ENCODE measurements around the gene MSRB1.
"Not testable (repeated sequence)": the region's sequence is repeated elsewhere in the genome, so short reads cannot be mapped to it uniquely, and the experiment has no call there.

The MSRB1 gene

DNA sequence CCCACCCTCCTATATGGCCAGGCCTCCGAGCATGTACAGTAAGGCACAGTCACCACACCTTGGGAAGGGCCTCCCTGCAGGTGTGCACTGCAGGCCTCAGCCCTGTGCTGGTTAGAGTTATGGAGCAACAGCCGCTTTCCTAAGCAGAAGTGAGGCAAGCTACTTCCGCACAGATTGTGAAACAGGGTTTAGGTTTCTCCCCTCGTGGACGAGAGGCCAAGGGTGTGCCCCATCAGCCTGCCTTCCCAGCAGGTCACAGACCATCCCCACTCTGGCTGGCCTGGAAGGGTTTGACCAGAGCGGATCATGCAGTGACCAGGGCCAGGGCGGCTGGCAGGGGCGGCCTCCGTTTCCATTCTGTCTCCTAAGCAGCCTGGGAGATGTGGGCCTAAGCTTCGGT, 4.7 kb downstream of the MSRB1 start:
- DNase-seq, result no peak

GRCh38 chr16:1936945-1937479, 6.0 kb downstream of the MSRB1 start:
- DNase-seq, result no peak

GRCh38 chr16:1933097-1933661, 9.8 kb downstream of the MSRB1 start:
- DNase-seq, result no peak

DNA sequence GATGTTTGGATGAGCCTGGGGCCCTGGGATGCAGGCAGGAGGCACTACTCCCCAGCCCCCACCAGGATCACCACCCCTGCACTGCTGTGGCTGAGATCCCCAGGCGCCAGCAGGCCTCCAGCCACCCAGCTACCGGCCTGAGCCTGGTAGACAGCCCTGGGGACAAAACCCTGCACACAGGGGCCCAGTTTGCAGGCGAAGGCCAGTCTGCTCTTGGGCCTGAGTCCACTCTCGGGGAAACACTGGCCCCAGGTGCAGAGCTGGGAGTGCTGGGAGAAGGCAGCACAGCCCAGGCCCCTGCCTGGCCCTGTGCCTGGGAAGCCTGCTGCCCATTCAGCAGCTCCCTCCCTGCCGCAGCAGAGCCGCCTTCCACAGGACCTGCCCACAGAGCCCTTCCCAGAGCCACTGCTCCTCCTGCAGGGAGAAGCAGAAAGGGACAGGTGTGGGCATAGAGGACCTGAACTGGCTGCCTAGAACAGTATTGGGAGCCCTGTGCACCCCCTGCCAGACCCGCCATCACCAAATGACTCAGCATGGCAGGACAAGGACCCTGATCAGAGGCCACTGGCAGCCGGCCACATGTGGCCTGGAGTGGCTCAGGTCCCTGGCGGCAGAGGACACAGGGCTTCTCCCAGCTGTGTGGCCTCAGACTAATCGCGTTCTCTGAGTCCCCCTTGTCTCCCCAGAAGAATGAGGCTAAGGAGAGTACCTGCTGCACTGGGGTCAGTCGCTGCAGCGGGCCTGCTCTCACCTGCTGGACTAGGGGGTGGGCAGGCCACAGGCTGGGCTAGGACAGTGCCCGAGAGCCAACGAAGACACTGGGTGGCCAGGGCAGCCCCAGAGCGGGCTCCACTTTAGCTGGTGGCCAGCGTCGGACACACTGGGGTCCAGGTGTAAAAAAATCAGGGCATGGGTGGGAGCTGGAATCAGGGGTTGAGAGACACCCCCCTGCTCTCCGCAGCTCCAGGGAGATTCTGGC, 10.7 kb downstream of the MSRB1 start:
- DNase-seq, result no peak

- DNase-seq, result no peak
Observed at GRCh38 chr16:1930338-1930720, 12.7 kb downstream of the MSRB1 start.

- peak; percentile 99 for DNase-seq
Observed at GRCh38 chr16:1929578-1930337, 13.2 kb downstream of the MSRB1 start.

- no peak for DNase-seq
Observed at GRCh38 chr16:1929105-1929504, 13.9 kb downstream of the MSRB1 start.

DNA sequence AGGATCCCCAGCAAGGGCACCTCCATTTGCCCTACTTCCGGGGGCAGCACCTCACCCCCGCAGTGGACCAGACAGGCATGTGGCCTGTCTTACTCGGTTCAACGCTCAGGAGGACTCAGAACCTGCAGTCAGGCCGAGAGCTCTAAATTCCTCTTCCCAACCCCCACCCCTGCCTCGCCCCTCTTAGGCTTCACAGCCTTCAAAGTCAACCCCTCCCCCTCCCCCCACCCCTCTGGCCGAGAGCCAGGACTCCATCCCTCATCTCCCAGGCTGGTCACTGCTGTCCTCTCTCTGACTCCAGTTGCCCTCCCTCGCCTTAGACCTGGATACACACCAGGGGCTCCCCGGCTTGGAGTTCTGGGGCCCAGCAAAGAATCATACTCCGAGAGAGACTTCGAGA, 16.7 kb downstream of the MSRB1 start:
- DNase-seq, result no peak

- DNase-seq, result no peak
Observed at GRCh38 chr16:1924095-1924494, 18.9 kb downstream of the MSRB1 start.

- DNase-seq, result no peak
Observed at GRCh38 chr16:1923299-1924034, 19.5 kb downstream of the MSRB1 start.

DNA sequence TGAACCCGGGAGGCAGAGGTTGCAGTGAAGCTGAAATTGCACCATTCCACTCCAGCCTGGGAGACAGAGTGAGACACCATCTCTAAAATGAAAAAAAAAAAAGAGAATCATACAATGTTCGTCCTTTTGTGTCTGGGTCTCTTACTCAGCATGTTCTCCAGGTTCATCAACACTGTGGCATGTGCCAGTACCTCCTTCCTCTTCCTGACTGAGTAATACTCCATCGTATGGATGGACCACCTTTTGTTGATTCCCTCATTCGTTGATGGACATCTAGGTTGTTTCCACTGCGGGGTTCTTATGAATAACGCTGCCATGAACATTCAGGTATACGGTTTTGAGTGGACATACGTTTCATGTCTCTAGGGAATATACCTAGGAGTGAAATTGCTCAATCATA, 20.6 kb downstream of the MSRB1 start:
- DNase-seq, result no peak

DNA sequence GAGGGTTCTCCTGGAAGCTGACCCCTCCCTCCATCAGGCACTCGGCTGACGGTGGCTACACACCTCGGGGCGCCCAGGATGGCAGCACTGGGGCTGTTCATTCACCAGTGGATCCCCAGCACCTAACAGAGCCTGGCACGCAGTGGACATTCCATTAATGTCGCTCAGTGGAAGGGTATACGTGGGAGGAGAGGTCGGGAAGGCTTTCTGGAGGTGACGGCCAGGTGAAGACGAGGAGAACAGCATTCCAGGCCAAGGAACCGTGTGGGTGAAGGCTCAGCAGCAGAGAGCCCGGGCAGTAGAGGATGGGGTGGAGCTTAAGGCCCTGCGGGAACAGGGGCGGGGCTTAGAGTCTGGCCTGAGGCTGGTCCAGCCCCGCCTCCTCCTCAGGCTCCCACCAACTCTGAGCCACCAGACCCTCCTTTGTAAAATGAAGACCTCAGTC, 22.2 kb downstream of the MSRB1 start:
- DNase-seq, result no peak

DNA sequence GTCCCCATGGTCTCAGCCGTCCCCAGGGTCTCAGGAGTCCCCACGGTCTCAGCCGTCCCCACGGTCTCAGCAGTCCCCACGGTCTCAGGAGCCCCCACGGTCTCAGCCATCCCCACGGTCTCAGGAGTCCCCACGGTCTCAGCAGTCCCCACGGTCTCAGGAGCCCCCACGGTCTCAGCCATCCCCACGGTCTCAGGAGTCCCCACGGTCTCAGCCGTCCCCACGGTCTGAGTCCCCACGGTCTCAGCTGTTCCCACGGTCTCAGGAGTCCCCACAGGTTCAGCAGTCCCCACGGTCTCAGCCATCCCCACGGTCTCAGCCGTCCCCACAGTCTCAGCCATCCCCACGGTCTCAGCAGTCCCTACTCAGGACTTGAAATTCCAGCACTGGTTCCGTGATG, 22.9 kb downstream of the MSRB1 start:
- not testable (repeated sequence) for DNase-seq

DNA sequence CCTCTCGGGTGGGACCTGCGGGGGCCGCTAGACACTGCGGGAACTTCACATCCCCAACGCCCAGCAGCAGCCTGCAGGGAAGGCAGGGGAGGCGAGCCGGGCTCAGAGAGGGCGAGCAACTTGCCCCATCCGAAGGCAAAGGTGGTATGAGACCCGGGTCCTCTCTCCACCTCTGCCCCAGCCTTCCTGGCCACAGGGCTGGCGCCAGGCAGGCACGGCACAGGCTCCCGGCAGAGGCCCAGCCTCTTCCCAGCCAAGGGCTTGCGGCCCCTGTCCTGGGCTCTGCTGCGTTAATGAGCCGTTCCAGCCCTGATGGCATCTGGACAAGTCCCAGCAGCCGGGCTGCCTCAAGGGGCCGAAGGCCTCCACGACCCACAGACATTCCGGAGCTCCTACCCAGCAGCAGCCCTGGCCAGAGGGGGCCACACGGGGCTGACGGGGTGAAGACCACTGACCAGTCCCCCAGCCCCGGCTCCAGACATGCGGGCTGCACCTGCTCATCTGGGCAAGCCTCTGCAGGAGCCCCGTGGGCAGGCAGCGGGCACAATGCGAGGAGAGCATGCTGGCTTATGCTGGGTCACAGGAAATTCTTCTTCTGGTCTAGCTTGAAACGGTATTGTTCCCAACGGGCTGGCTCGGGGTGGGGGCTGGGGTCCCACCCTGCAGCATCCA, 23.5 kb downstream of the MSRB1 start:
- no peak for DNase-seq

DNA sequence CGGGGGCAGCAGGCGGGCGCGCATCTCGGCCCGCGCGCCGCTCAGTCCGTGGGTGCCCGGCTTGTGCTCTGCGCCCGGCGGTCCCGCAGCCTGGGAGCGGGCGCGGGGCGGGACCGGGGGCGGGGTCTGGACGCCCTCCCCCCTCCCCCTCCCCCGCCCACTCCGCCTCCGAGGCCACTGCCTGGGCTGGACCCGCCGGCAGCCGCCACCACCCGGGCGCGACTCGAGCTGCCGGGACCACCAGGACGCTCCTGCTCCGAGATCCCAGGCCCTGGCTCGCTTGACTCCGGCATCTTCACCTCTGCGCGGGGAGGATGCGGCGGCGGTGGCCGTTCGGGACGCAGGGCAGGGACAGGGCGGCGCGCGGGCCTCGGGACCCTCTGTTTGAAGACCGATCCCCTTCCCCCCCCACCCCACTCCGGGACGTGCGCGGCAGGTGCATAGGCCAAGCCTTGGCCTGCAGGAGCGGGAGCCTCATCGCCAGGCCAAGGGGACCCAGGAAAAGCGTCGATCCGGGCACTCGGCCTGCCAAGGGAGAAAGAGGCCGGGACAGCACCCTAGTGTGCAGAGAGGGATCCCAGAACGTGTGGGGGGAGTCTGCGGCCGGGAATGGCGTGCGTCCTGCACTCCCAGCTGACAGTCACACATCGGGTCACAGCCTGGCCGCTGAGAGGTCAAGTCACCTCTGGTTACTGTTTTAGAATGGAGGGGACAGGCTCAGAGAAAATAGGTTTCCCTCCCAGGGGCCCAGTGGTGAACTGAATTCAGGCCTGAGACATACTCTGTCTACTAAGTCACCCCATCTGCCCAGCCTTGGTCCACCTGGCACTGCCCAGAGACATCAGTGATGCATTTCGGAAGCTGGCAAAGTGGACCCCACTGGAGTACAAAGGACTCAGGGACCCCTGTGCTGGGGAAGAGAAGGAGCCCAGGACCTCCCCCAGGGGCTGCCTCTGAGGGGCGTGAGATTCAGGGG, 24.4 kb downstream of the MSRB1 start, which contains the start of gene HS3ST6:
HS3ST6 (minus strand) TSS at position 65 of the 976 bp plus-strand sequence. CDS start 92 bp downstream, outside the sequence.
- no peak for DNase-seq

DNA sequence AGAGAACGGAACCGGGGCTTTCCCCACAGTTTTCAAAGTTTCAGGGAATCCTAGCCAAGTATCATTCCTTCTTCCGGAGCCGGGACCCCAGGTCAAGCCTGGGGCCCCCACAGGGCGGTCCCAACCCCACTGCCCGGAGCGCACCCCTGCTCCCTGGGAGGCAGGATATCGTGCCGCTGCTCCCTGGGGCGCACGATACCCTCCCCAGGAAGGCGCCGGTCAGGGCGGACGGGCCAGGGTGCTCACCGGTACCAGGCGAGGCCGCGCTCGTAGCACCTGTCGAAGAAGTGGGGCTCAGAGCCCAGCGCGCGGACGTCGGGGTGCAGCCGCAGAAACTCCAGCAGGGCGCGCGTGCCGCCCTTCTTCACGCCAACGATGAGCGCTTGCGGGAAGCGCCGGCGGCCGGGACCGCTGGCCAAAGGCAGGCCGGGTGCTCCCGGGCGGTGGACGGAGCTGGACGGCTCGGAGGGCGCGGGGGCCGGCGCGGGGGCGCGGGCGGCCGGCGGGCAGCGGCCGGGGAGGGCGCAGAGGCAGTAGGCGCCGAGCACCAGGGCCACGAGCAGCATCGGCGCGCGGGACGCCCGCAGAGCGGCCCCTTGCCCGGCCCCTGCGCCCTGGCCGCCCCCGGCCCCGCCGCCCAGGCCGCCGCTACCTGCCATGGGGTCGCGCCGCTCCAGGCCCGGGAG, 25.2 kb downstream of the MSRB1 start:
- no peak for DNase-seq

DNA sequence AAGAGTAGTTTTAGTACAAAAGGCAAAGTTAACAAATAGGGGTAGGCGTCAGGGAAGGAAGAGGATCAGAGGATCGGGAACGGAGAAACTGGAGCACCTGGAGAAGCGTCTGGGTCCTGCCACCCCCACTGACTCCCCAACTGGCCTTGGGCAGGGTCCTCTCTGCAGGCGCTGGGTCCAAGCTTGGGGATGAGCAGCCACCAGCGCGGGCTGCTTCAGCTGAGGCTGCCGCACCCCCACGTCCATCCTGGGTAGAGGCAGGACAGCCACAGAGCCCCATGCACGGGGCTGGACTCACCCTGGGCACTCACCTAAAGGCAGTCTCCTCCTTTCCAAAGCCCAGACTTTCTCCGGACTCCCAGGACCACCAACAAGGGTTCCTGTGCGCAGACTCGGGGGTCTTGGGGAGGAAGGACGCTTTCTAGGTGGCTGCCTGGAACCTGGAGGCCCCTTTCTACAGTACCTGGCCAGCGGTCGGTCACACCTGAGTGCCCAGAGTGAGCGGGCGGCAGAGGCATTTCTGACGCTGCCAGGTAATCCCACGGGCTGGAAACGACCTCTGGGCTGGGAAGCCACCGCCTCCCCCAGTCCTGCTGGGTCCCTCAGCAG, 25.8 kb downstream of the MSRB1 start:
- no peak for DNase-seq

DNA sequence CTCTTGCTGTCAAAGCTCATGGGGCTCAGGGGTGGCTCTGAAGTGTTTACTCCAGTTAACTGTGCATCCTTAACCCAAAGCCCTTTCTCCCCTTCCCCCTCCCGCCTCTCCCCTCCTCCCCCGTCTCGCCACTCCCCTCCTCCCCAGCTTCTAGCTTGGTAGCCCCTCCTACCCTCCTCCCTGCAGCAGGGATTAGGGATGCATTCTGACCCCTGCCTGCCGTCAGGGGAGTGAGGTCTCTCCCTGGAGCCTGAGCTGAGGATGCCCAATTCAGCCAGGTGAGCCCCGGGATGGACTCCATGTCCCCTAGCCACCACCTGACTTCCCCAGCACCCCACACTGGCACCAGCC, 26.4 kb downstream of the MSRB1 start:
- DNase-seq, result no peak
